ENCODE data around the gene OR9Q1.

DNA sequence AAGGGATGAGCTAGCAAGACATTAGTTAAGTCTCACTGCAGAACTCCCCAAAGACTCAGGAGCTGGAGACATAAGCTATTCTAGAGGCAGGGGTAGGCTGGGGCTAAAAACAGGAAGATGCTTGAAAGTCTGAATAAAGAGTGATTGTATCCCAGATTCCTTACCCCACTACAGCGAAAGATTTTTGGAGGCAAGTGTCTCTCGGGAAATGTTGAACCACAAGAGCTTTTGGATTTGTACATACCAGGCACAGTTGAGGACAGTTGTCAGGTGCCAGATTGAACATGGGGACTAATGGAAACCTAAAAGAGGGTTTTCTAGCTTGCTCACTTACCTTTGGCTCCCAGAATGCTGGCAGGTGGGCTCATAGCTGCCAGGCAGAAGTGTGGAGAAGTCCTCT, 43.5 kb upstream of the OR9Q1 start:
- no peak for TF ChIP-seq EZH2 (IDR thresholded peaks at IDR 0.05)
- TF ChIP-seq, protein P1, sequence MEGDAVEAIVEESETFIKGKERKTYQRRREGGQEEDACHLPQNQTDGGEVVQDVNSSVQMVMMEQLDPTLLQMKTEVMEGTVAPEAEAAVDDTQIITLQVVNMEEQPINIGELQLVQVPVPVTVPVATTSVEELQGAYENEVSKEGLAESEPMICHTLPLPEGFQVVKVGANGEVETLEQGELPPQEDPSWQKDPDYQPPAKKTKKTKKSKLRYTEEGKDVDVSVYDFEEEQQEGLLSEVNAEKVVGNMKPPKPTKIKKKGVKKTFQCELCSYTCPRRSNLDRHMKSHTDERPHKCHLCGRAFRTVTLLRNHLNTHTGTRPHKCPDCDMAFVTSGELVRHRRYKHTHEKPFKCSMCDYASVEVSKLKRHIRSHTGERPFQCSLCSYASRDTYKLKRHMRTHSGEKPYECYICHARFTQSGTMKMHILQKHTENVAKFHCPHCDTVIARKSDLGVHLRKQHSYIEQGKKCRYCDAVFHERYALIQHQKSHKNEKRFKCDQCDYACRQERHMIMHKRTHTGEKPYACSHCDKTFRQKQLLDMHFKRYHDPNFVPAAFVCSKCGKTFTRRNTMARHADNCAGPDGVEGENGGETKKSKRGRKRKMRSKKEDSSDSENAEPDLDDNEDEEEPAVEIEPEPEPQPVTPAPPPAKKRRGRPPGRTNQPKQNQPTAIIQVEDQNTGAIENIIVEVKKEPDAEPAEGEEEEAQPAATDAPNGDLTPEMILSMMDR (IDR thresholded peaks at IDR 0.05): no peak
- TF ChIP-seq EZH2phosphoT487 (IDR thresholded peaks at IDR 0.05): no peak
